IMR-90 (cell line): ENCODE results near the gene ZNF549.

Experiments used
- CEBPB ChIP-seq: IDR thresholded peaks from 2 replicates; pipeline ENCODE4 v1.6.1; 2012; ENCODE audit warnings: low read depth, low read length, improper control_type of control experiment
- CTCF ChIP-seq: conservative IDR thresholded peaks from 2 replicates; pipeline ENCODE4 v1.5.1; 2012; ENCODE audit warnings: mild to moderate bottlenecking, low read depth, low read length, improper control_type of control experiment
- POLR2A ChIP-seq: IDR thresholded peaks from 2 replicates; pipeline ENCODE4 v1.6.1; 2012; ENCODE audit warnings: mild to moderate bottlenecking, low read depth, low read length
- RAD21 ChIP-seq: IDR thresholded peaks from 2 replicates; pipeline ENCODE4 v1.6.1; 2012; ENCODE audit warnings: low read length, improper control_type of control experiment

- no peak for TF ChIP-seq RAD21
- TF ChIP-seq CTCF = no peak
- TF ChIP-seq CEBPB = no peak
- no peak for TF ChIP-seq POLR2A
Measured at GRCh38 chr19:57570707-57571106, 43.6 kb downstream of the ZNF549 start.
